HTERT RPE-1 (cell line): Measurements from ENCODE around the gene SIN3A.
"Not testable (repeated sequence)": the region's sequence is repeated elsewhere in the genome, so short reads cannot be mapped to it uniquely, and the experiment has no call there.

ENCODE experiments used
- in situ Hi-C: fragments of 300-500 bp; cut with MboI; formaldehyde crosslinking; loops from 4 replicates; pipeline ENCODE4 v1.14.3; 2020; ENCODE audit warnings: low sequenced_read_pairs

Gene SIN3A

GRCh38 chr15:75451674-75452363 lies at the start of gene SIN3A:
TSS of gene SIN3A (minus strand) at chr15:75451690. CDS start at chr15:75430375, 21,315 bp downstream.
- in situ Hi-C loops: no loop called here

GRCh38 chr15:75493732-75494131 lies 42.2 kb upstream of the SIN3A start:
- in situ Hi-C loops: no loop called here

- in situ Hi-C loops: no loop called here
These were observed 32.5 kb upstream of the SIN3A start for GRCh38 chr15:75483961-75484360.

- in situ Hi-C loops: not testable (repeated sequence)
These were observed 32.1 kb upstream of the SIN3A start for GRCh38 chr15:75483556-75483955.

GRCh38 chr15:75483106-75483505 lies 31.6 kb upstream of the SIN3A start:
- in situ Hi-C loops: no loop called here

- in situ Hi-C loops: not testable (repeated sequence)
These were observed 29.0 kb upstream of the SIN3A start for GRCh38 chr15:75480463-75480862.

- in situ Hi-C loops: no loop called here
These were observed 28.2 kb upstream of the SIN3A start for GRCh38 chr15:75479670-75480069.

- in situ Hi-C loops: not testable (repeated sequence)
These were observed 25.6 kb upstream of the SIN3A start for GRCh38 chr15:75477094-75477493.

- in situ Hi-C loops: no loop called here
These were observed 17.6 kb upstream of the SIN3A start for GRCh38 chr15:75468913-75469598.

- in situ Hi-C loops: no loop called here
These were observed 9.2 kb upstream of the SIN3A start for GRCh38 chr15:75460646-75461045.

GRCh38 chr15:75459581-75459980 lies 8.1 kb upstream of the SIN3A start:
- in situ Hi-C loops: no loop called here

- in situ Hi-C loops: no loop called here
These were observed 5.2 kb upstream of the SIN3A start for GRCh38 chr15:75456710-75457109.

GRCh38 chr15:75455982-75456531 lies 4.6 kb upstream of the SIN3A start:
- in situ Hi-C loops: no loop called here

GRCh38 chr15:75455424-75455981 lies 4.0 kb upstream of the SIN3A start:
- in situ Hi-C loops: no loop called here

GRCh38 chr15:75454471-75455378 lies 3.2 kb upstream of the SIN3A start:
- in situ Hi-C loops: no loop called here

GRCh38 chr15:75453703-75454470 lies 2.4 kb upstream of the SIN3A start:
- in situ Hi-C loops: no loop called here

- in situ Hi-C loops: no loop called here
These were observed 1.6 kb upstream of the SIN3A start for GRCh38 chr15:75452865-75453702.

GRCh38 chr15:75452364-75452864 lies 924 bp upstream of the SIN3A start:
- in situ Hi-C loops: no loop called here

- in situ Hi-C loops: no loop called here
These were observed 252 bp downstream of the SIN3A start for GRCh38 chr15:75451202-75451673.
